ENCODE data around the gene SH3BP4. TPM values are rescaled to one million over a fixed set of nuclear protein-coding genes. Genes with fewer than 3 reads are reported as not detected.

SH3BP4 gene
- total RNA-seq, 1 experiment from 2014 or later, result 93.8 TPM

GRCh38 chr2:235054919-235055318 lies 103.1 kb downstream of the SH3BP4 start:
- H3K4ac ChIP-seq (ENCODE audit: low read depth, low read length), result no peak overlapping the region
- H3K23me2 ChIP-seq (ENCODE audit: insufficient read length, low read depth, low read length, poor library complexity, severe bottlenecking), result no peaks in the 10 kb centered on the region
- H4K91ac ChIP-seq (ENCODE audit: insufficient read length, low read depth, low read length), result no peak overlapping the region
- H3K14ac ChIP-seq (ENCODE audit: insufficient read depth, low read length), result no peak overlapping the region
- TF ChIP-seq CTCF (conservative IDR thresholded peaks at IDR 0.05), result no peak
- H3T11ph ChIP-seq (ENCODE audit: low read length), result no peak overlapping the region
- no peaks in the 10 kb centered on the region for H3K27me3 ChIP-seq (ENCODE audit: insufficient read depth, low read length)
- H3K9ac ChIP-seq (ENCODE audit: extremely low read depth, insufficient read length, low read length), result no peak overlapping the region
- Mint-ChIP-seq H3K36me3 (ENCODE audit: insufficient read depth in 1 of 3, low read depth in 3 of 3) (peaks cover 9 to 47% (median 40%) of the 10 kb centered on the region in 3 experiments), H3K4me1 (peaks cover 5 to 6% of the 10 kb centered on the region in 2 experiments), H3K27me3 (ENCODE audit: low read depth) (no peaks in the 10 kb centered on the region; the same call in 1 of the 2 replicates), H3K4me3 (no peak overlapping the region), H3K27ac (peak overlapping the region in 1 of 3 experiments; percentile 52; a peak in 2 of 7 replicates), H3K9me3 (no peaks in the 10 kb centered on the region)
- H3K56ac ChIP-seq (ENCODE audit: insufficient read length, low read depth, low read length), result no peak overlapping the region
- H4K8ac ChIP-seq (replicated peaks; ENCODE audit: insufficient read length, low read depth, low read length), result no peak overlapping the region
- no peak overlapping the region for H2AK5ac ChIP-seq (ENCODE audit: insufficient read length, low read length)
- no peaks in the 10 kb centered on the region for H3K9me3 ChIP-seq (ENCODE audit: control insufficient read depth, low read depth, low read length)
- H3K4me2 ChIP-seq (ENCODE audit: insufficient read depth, insufficient read length, low read length), result no peak overlapping the region
- no peak overlapping the region for H3K23ac ChIP-seq (ENCODE audit: insufficient read length, low read depth, low read length)
- no peak overlapping the region for H2BK20ac ChIP-seq (ENCODE audit: low read depth, low read length, poor library complexity, severe bottlenecking)
- H3K79me1 ChIP-seq (ENCODE audit: insufficient read depth, low read depth, low read length, poor library complexity, severe bottlenecking), result no peaks in the 10 kb centered on the region
- no peak overlapping the region for H2BK15ac ChIP-seq (ENCODE audit: low read depth, low read length)
- H3K27ac ChIP-seq (ENCODE audit: insufficient read length, low read depth, low read length), result no peak overlapping the region
- no peak overlapping the region for H2BK12ac ChIP-seq (ENCODE audit: insufficient read length, low read depth, low read length)
- H4K20me1 ChIP-seq (ENCODE audit: control insufficient read depth, insufficient read depth, insufficient read length), result no peaks in the 10 kb centered on the region
- no peaks in the 10 kb centered on the region for H3K4me1 ChIP-seq (ENCODE audit: insufficient read depth, low read length)
- no peak overlapping the region for H2BK5ac ChIP-seq (ENCODE audit: insufficient read length, low read length)
- H3K79me2 ChIP-seq (ENCODE audit: insufficient read depth, low read length), result no peaks in the 10 kb centered on the region
- no peak overlapping the region for H4K5ac ChIP-seq (ENCODE audit: insufficient read length, low read depth, low read length)
- no peak overlapping the region for H3K18ac ChIP-seq (ENCODE audit: insufficient read length, low read depth, low read length)
- no peak overlapping the region for H2AFZ ChIP-seq (ENCODE audit: low read length)
- no CpG with 5 or more reads among the region's 7 CpGs for WGBS (ENCODE audit: extremely low coverage, insufficient read length, low lambda C conversion rate)
- no peak overlapping the region for H2BK120ac ChIP-seq (ENCODE audit: low read depth, low read length, poor library complexity, severe bottlenecking)
- DNase-seq, result peak; percentile 8
